RPMI8226 (cell line): ENCODE data around the gene CCNB2.
A peak's percentile ranks its signal among the peaks of the same experiment; 100 is the strongest.
"Not testable (repeated sequence)": the region's sequence is repeated elsewhere in the genome, so short reads cannot be mapped to it uniquely, and the experiment has no call there.

Experiments used
- DNase-seq: peaks from one replicate; pipeline ENCODE4 v3.0.0-alpha.2; 2015

Gene CCNB2

GRCh38 chr15:59104912-59105732, at the start of gene CCNB2:
Gene CCNB2, plus strand, starts transcription at chr15:59105146. Its CDS starts 123 bp downstream, at chr15:59105269.
- DNase-seq = peak; percentile 98

GRCh38 chr15:59059076-59059597, 45.8 kb upstream of the CCNB2 start:
- DNase-seq = no peak

- no peak for DNase-seq
Observed at GRCh38 chr15:59060348-59060747, 44.6 kb upstream of the CCNB2 start.

- DNase-seq = no peak
Observed at GRCh38 chr15:59063042-59063441, 41.9 kb upstream of the CCNB2 start.

GRCh38 chr15:59069430-59069829, 35.5 kb upstream of the CCNB2 start:
- DNase-seq = no peak

GRCh38 chr15:59074607-59075006, 30.3 kb upstream of the CCNB2 start:
- DNase-seq = peak; percentile 53

GRCh38 chr15:59087731-59088130, 17.2 kb upstream of the CCNB2 start:
- no peak for DNase-seq

- DNase-seq = no peak
Observed at GRCh38 chr15:59094077-59094476, 10.9 kb upstream of the CCNB2 start.

GRCh38 chr15:59096429-59096828, 8.5 kb upstream of the CCNB2 start:
- no peak for DNase-seq

- DNase-seq = no peak
Observed at GRCh38 chr15:59099162-59099685, 5.7 kb upstream of the CCNB2 start.

GRCh38 chr15:59104602-59104911, 389 bp upstream of the CCNB2 start:
- no peak for DNase-seq

GRCh38 chr15:59105854-59106253, 908 bp downstream of the CCNB2 start:
- DNase-seq = peak; percentile 40

GRCh38 chr15:59111251-59111650, 6.3 kb downstream of the CCNB2 start:
- DNase-seq = no peak

- no peak for DNase-seq
Observed at GRCh38 chr15:59115047-59115446, 10.1 kb downstream of the CCNB2 start.

GRCh38 chr15:59116141-59116540, 11.2 kb downstream of the CCNB2 start:
- no peak for DNase-seq

- no peak for DNase-seq
Observed at GRCh38 chr15:59116771-59117170, 11.8 kb downstream of the CCNB2 start.

- DNase-seq = no peak
Observed at GRCh38 chr15:59119625-59120024, 14.7 kb downstream of the CCNB2 start.

- DNase-seq = no peak
Observed at GRCh38 chr15:59120937-59121336, 16.0 kb downstream of the CCNB2 start.

- no peak for DNase-seq
Observed at GRCh38 chr15:59124261-59124660, 19.3 kb downstream of the CCNB2 start.

- not testable (repeated sequence) for DNase-seq
Observed at GRCh38 chr15:59125683-59126082, 20.7 kb downstream of the CCNB2 start.

- not testable (repeated sequence) for DNase-seq
Observed at GRCh38 chr15:59127255-59127654, 22.3 kb downstream of the CCNB2 start.

GRCh38 chr15:59131456-59131855, 26.5 kb downstream of the CCNB2 start:
- no peak for DNase-seq

- no peak for DNase-seq
Observed at GRCh38 chr15:59131969-59132562, 27.1 kb downstream of the CCNB2 start.

- no peak for DNase-seq
Observed at GRCh38 chr15:59133929-59134427, 29.0 kb downstream of the CCNB2 start.
